ENCODE results near the gene CALY. TPM values are rescaled to one million over a fixed set of nuclear protein-coding genes. Genes with fewer than 3 reads are reported as not detected.

The CALY gene
- total RNA-seq, 1 experiment from 2014 or later = 0.47 TPM

- Histone ChIP-seq H3K9ac (ENCODE audit: low read length) (no peak overlapping the region), H3K79me2 (ENCODE audit: insufficient read depth, low read length) (no peaks in the 10 kb centered on the region), H3K27me3 (ENCODE audit: insufficient read depth, low read length) (no peaks in the 10 kb centered on the region), H2AFZ (ENCODE audit: low read depth, low read length, poor library complexity, severe bottlenecking) (no peak overlapping the region), H3K36me3 (ENCODE audit: control insufficient read depth in 1 of 2, insufficient read depth in 2 of 2, low read length in 2 of 2) (no peaks in the 10 kb centered on the region), H3K27ac (ENCODE audit: low read depth, low read length) (no peak overlapping the region), H3K4me2 (ENCODE audit: low read length) (no peak overlapping the region), H4K20me1 (ENCODE audit: insufficient read depth) (no peaks in the 10 kb centered on the region), H3K9me3 (ENCODE audit: control insufficient read depth in 1 of 2, insufficient read depth in 1 of 2, low read depth in 1 of 2, low read length in 2 of 2) (no peaks in the 10 kb centered on the region), H3K9me2 (ENCODE audit: insufficient read depth) (no peaks in the 10 kb centered on the region), H3K4me3 (replicated peaks in 1 of 2; ENCODE audit: low read depth in 1 of 2, low read length in 2 of 2) (no peak overlapping the region), H3K4me1 (ENCODE audit: control insufficient read depth in 1 of 2, insufficient read depth in 2 of 2, low read length in 2 of 2) (no peaks in the 10 kb centered on the region)
- POLR2A ChIA-PET = no interaction called here
- BruUV-seq (replicated peaks) = no TSS peak
- ATAC-seq (no peak), DNase-seq (ENCODE audit: low read depth, low spot score) (no peak)
- CTCF ChIA-PET = no interaction called here
- RAD21 ChIA-PET (ENCODE audit: low non-redundant PET in 1 of 2, low total read pairs in 2 of 2, uncharacterized antibody in 2 of 2, unreplicated experiment in 2 of 2) = no interaction called here
- TF ChIP-seq, protein P1, sequence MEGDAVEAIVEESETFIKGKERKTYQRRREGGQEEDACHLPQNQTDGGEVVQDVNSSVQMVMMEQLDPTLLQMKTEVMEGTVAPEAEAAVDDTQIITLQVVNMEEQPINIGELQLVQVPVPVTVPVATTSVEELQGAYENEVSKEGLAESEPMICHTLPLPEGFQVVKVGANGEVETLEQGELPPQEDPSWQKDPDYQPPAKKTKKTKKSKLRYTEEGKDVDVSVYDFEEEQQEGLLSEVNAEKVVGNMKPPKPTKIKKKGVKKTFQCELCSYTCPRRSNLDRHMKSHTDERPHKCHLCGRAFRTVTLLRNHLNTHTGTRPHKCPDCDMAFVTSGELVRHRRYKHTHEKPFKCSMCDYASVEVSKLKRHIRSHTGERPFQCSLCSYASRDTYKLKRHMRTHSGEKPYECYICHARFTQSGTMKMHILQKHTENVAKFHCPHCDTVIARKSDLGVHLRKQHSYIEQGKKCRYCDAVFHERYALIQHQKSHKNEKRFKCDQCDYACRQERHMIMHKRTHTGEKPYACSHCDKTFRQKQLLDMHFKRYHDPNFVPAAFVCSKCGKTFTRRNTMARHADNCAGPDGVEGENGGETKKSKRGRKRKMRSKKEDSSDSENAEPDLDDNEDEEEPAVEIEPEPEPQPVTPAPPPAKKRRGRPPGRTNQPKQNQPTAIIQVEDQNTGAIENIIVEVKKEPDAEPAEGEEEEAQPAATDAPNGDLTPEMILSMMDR (IDR thresholded peaks at IDR 0.05 in 2 of 3, conservative IDR thresholded peaks at IDR 0.05 in 1 of 3; ENCODE audit: borderline replicate concordance in 1 of 3, insufficient read depth in 1 of 3, low read depth in 2 of 3, low read length in 2 of 3) = no peak
- TF ChIP-seq ZBTB33 (IDR thresholded peaks at IDR 0.05; ENCODE audit: extremely low read depth, insufficient replicate concordance, low read length) (no peak), POLR2A (IDR thresholded peaks at IDR 0.05; ENCODE audit: borderline replicate concordance, extremely low read depth, insufficient read depth, insufficient read length) (no peak), FOSL1 (IDR thresholded peaks at IDR 0.05; ENCODE audit: low read depth) (no peak), ZNF274 (IDR thresholded peaks at IDR 0.05; ENCODE audit: low read depth, low read length) (no peak), SIN3A (IDR thresholded peaks at IDR 0.05; ENCODE audit: low read depth) (no peak), EZH2 (IDR thresholded peaks at IDR 0.05) (no peak), EZH2phosphoT487 (IDR thresholded peaks at IDR 0.05; ENCODE audit: borderline replicate concordance) (no peak), RAD21 (IDR thresholded peaks at IDR 0.05; ENCODE audit: low read depth) (no peak), YY1 (IDR thresholded peaks at IDR 0.05; ENCODE audit: extremely low read depth, insufficient replicate concordance, low read depth, low read length) (no peak), TCF7L2 (IDR thresholded peaks at IDR 0.05; ENCODE audit: borderline replicate concordance, extremely low read depth, insufficient read depth, insufficient read length) (no peak), EGR1 (IDR thresholded peaks at IDR 0.05; ENCODE audit: low read depth) (no peak), JUND (IDR thresholded peaks at IDR 0.05) (no peak), CBX3 (IDR thresholded peaks at IDR 0.05; ENCODE audit: low read depth) (no peak), CEBPB (IDR thresholded peaks at IDR 0.05; ENCODE audit: low read depth) (no peak), SRF (IDR thresholded peaks at IDR 0.05; ENCODE audit: low read depth) (no peak)
- TF ChIP-seq, protein P2, sequence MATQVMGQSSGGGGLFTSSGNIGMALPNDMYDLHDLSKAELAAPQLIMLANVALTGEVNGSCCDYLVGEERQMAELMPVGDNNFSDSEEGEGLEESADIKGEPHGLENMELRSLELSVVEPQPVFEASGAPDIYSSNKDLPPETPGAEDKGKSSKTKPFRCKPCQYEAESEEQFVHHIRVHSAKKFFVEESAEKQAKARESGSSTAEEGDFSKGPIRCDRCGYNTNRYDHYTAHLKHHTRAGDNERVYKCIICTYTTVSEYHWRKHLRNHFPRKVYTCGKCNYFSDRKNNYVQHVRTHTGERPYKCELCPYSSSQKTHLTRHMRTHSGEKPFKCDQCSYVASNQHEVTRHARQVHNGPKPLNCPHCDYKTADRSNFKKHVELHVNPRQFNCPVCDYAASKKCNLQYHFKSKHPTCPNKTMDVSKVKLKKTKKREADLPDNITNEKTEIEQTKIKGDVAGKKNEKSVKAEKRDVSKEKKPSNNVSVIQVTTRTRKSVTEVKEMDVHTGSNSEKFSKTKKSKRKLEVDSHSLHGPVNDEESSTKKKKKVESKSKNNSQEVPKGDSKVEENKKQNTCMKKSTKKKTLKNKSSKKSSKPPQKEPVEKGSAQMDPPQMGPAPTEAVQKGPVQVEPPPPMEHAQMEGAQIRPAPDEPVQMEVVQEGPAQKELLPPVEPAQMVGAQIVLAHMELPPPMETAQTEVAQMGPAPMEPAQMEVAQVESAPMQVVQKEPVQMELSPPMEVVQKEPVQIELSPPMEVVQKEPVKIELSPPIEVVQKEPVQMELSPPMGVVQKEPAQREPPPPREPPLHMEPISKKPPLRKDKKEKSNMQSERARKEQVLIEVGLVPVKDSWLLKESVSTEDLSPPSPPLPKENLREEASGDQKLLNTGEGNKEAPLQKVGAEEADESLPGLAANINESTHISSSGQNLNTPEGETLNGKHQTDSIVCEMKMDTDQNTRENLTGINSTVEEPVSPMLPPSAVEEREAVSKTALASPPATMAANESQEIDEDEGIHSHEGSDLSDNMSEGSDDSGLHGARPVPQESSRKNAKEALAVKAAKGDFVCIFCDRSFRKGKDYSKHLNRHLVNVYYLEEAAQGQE (IDR thresholded peaks at IDR 0.05; ENCODE audit: low read depth) = no peak
- TF ChIP-seq, protein P3, sequence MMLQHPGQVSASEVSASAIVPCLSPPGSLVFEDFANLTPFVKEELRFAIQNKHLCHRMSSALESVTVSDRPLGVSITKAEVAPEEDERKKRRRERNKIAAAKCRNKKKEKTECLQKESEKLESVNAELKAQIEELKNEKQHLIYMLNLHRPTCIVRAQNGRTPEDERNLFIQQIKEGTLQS (IDR thresholded peaks at IDR 0.05) = no peak
- TF ChIP-seq, protein P4, sequence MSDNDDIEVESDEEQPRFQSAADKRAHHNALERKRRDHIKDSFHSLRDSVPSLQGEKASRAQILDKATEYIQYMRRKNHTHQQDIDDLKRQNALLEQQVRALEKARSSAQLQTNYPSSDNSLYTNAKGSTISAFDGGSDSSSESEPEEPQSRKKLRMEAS (IDR thresholded peaks at IDR 0.05) = no peak
- intact Hi-C loops (cut with micrococcal nuclease) = no loop called here
Observed at GRCh38 chr10:133279326-133280226, 57.1 kb downstream of the CALY start.

All from HCT116 (cell line).